ENCODE data around the gene GPR148. TPM values are rescaled to one million over a fixed set of nuclear protein-coding genes. Genes with fewer than 3 reads are reported as not detected.

GPR148 gene
- total RNA-seq, 1 donor from 2014 or later, result not detected

GRCh38 chr2:130759906-130760753 lies 31.3 kb downstream of the GPR148 start:
- H3K4me1 ChIP-seq, result peaks cover 4% of the 10 kb centered on the region
- no peaks in the 10 kb centered on the region for H3K36me3 ChIP-seq
- no peak overlapping the region for H3K4me3 ChIP-seq
- H3K27ac ChIP-seq, result no peak overlapping the region
- intact Hi-C loops (cut with DNase I), result no loop called here
- peak in 1 of 2 donors; percentile 81 for DNase-seq (ENCODE audit: extremely low spot score in 2 of 2)
- H3K27me3 ChIP-seq, result peaks cover 5% of the 10 kb centered on the region
- TF ChIP-seq POLR2AphosphoS5 (IDR thresholded peaks at IDR 0.05; ENCODE audit: insufficient read depth in 1 of 2, low read depth in 1 of 2) (no peak), POLR2A (IDR thresholded peaks at IDR 0.05) (no peak)
- TF ChIP-seq, protein P1, sequence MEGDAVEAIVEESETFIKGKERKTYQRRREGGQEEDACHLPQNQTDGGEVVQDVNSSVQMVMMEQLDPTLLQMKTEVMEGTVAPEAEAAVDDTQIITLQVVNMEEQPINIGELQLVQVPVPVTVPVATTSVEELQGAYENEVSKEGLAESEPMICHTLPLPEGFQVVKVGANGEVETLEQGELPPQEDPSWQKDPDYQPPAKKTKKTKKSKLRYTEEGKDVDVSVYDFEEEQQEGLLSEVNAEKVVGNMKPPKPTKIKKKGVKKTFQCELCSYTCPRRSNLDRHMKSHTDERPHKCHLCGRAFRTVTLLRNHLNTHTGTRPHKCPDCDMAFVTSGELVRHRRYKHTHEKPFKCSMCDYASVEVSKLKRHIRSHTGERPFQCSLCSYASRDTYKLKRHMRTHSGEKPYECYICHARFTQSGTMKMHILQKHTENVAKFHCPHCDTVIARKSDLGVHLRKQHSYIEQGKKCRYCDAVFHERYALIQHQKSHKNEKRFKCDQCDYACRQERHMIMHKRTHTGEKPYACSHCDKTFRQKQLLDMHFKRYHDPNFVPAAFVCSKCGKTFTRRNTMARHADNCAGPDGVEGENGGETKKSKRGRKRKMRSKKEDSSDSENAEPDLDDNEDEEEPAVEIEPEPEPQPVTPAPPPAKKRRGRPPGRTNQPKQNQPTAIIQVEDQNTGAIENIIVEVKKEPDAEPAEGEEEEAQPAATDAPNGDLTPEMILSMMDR (IDR thresholded peaks at IDR 0.05), result no peak
- no peaks in the 10 kb centered on the region for H3K9me3 ChIP-seq

DNA sequence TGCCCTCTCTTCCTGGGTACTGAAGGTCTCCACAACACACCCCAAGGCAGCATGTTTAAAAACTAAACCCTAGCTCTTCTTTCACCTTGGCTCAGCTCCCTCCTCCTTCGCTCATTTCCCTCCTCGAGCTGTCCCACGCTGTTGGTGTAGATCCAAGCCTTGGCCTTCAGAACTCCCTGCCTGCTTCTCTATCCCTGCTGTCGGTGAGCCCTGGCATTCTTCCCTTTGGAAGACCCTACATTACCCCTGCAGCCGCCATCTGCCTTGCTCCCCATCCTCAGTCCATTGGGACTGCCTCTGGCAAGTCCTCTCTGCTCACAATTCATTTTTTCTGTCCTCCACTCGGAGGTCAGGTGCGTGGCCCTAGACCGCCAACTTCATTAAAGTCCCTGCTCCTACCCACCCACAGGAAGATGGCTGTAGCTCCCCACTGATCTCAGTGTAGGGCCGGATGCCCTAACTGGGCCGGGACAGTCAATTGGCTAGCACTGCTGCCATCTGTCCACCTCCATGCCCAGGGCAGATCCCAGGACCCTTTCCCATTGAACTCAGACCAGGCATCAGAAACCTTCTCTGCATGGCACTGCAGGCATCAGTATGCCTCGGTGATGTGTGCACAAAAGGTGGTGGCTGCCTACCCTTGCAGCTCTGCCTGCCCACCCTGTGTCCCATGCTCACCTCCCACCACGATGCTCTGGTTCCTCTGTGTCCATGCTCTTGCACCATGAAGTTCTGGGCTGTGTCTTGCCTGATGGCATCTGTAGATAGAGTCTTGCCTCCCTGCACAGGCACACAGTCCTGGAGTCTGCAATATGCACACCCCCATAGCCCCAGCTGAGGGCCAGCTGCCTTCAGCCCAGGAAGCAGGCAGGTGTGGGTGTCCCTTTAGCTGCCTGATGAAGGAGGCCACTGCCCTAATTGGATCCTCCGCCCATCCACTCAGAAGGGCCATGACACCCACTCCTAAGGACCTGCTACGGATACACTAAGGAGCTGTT lies 32.2 kb downstream of the GPR148 start:
- peak in 1 of 2 donors; percentile 69 for DNase-seq (ENCODE audit: extremely low spot score in 2 of 2)
- intact Hi-C loops (cut with DNase I), result no loop called here
- H3K27me3 ChIP-seq, result peaks cover 5% of the 10 kb centered on the region

DNA sequence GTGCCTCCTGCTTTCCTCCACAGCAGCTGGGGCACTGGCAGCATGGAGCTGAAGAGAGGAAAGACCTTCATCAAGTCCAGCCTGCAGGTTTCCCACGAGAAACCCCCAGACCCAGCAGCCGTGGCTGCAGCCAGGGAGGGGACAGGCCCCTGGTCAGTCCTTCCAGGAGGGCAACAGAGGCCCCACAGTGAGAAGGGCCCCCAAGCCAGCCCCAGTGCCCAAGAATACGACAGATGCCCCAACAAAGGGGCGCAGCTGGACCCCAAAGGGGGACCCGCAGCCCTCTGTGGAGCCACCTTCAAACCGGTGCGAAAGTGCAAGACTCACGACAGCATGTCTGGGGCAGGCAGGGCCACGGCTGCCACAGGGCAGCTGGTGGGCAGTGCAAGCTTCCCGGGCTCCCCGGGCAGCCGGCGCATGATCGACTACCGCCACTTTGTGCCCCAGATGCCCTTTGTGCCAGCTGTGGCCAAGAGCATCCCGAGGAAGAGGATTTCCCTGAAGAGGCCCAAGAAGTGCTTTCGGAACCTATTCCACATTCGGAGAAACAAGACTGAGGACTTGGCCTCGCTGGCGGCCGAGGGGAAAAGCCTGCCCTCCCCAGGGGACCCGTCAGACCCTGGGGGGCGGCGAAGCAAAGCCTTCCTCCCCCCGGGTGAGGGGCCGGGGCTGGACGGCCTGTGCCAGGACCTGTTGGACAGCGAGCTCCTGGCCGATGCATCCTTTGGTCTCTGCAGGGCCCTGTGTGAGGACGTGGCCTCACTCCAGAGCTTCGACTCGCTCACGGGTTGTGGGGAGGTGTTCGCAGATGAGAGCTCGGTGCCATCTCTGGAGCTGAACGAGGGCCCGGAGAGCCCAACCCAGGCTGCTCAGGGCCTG lies 33.4 kb downstream of the GPR148 start:
- intact Hi-C loops (cut with DNase I), result no loop called here
- no peaks in the 10 kb centered on the region for H3K27me3 ChIP-seq
- no peaks in the 10 kb centered on the region for H3K4me1 ChIP-seq
- H3K4me3 ChIP-seq, result no peak overlapping the region
- H3K36me3 ChIP-seq, result no peaks in the 10 kb centered on the region
- no peaks in the 10 kb centered on the region for H3K9me3 ChIP-seq
- DNase-seq (ENCODE audit: extremely low spot score in 2 of 2), result peak in 1 of 2 donors; percentile 62
- H3K27ac ChIP-seq, result no peak overlapping the region
- TF ChIP-seq POLR2AphosphoS5 (IDR thresholded peaks at IDR 0.05; ENCODE audit: insufficient read depth in 1 of 2, low read depth in 1 of 2) (no peak), POLR2A (IDR thresholded peaks at IDR 0.05) (no peak)

More for the DNA sequence above, 32.2 kb downstream of the GPR148 start:
- H3K4me1 ChIP-seq, result peaks cover 4% of the 10 kb centered on the region
- H3K36me3 ChIP-seq, result no peaks in the 10 kb centered on the region
- no peak overlapping the region for H3K27ac ChIP-seq
- H3K9me3 ChIP-seq, result no peaks in the 10 kb centered on the region
- TF ChIP-seq, protein P1 (IDR thresholded peaks at IDR 0.05), result no peak
- no peak for TF ChIP-seq POLR2A (IDR thresholded peaks at IDR 0.05)
- no peak for TF ChIP-seq POLR2AphosphoS5 (IDR thresholded peaks at IDR 0.05; ENCODE audit: insufficient read depth in 1 of 2, low read depth in 1 of 2)
- no peak overlapping the region for H3K4me3 ChIP-seq

DNA sequence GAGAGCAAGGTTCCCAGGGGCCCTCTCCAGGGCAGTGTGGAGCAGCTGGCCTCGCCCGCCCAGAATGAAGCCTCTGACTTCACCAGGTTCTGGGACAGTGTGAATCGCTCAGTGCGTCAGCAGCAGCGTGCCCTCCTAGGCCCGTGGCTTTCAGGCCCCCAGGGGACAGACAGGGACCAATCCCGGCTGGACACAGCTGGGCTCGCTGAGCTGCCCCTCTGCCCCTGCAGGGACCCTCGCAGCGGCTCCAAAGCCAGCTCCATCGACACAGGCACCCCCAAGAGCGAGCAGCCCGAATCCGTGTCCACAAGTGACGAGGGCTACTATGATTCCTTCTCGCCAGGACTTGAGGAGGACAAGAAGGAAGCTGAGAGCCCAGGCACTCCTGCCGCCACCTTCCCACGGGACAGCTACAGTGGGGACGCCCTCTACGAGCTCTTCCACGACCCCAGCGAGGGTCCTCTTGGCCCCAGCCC lies 34.1 kb downstream of the GPR148 start:
- no peaks in the 10 kb centered on the region for H3K36me3 ChIP-seq
- H3K4me3 ChIP-seq, result no peak overlapping the region
- no peaks in the 10 kb centered on the region for H3K9me3 ChIP-seq
- intact Hi-C loops (cut with DNase I), result no loop called here
- DNase-seq (ENCODE audit: extremely low spot score in 2 of 2), result peak in 1 of 2 donors; percentile 58
- H3K4me1 ChIP-seq, result no peaks in the 10 kb centered on the region
- no peak for TF ChIP-seq POLR2AphosphoS5 (IDR thresholded peaks at IDR 0.05; ENCODE audit: insufficient read depth in 1 of 2, low read depth in 1 of 2)
- no peak for TF ChIP-seq POLR2A (IDR thresholded peaks at IDR 0.05)
- TF ChIP-seq, protein P1 (IDR thresholded peaks at IDR 0.05), result no peak
- no peak overlapping the region for H3K27ac ChIP-seq
- no peaks in the 10 kb centered on the region for H3K27me3 ChIP-seq

Measured in vagina (tissue), 2 donors.